Lung microvascular endothelial cell (primary cell): ENCODE measurements around the gene CFAP299. TPM values are rescaled to one million over a fixed set of nuclear protein-coding genes. Genes with fewer than 3 reads are reported as not detected.
"Not testable (repeated sequence)": the region's sequence is repeated elsewhere in the genome, so short reads cannot be mapped to it uniquely, and the experiment has no call there.

Source experiments
- DNase-seq, 2 donors: peaks; one replicate each; pipeline versions ENCODE4 v3.0.0 to v3.0.0-alpha.2; 2010; ENCODE audit warnings: low read depth in 2 of 2
- total RNA-seq: library from RNA; depleted of rRNA; stranded (reverse); fragments of >200 nt; gene quantifications from 2 replicates; pipeline ENCODE4 v1.2.1, GENCODE V29; 2014

Gene CFAP299
- total RNA-seq, result not detected in 2 replicates

GRCh38 chr4:80335554-80336358 lies at the start of gene CFAP299:
Gene CFAP299, plus strand, starts transcription at chr4:80335730.
- peak; percentile 82 for DNase-seq

- no peak for DNase-seq
These were observed 49.1 kb upstream of the CFAP299 start for GRCh38 chr4:80286451-80286850.

- DNase-seq, result not testable (repeated sequence)
These were observed 44.9 kb upstream of the CFAP299 start for GRCh38 chr4:80290665-80291064.

GRCh38 chr4:80294206-80294605 lies 41.3 kb upstream of the CFAP299 start:
- no peak for DNase-seq

- no peak for DNase-seq
These were observed 40.2 kb upstream of the CFAP299 start for GRCh38 chr4:80295336-80295735.

GRCh38 chr4:80295826-80296225 lies 39.7 kb upstream of the CFAP299 start:
- DNase-seq, result no peak

- DNase-seq, result no peak
These were observed 33.6 kb upstream of the CFAP299 start for GRCh38 chr4:80301884-80302283.

- no peak for DNase-seq
These were observed 32.8 kb upstream of the CFAP299 start for GRCh38 chr4:80302616-80303223.

- peak in 1 of 2 donors; percentile 50 for DNase-seq
These were observed 30.1 kb upstream of the CFAP299 start for GRCh38 chr4:80305466-80305865.

- peak; percentile 36 to 66 for DNase-seq
These were observed 29.3 kb upstream of the CFAP299 start for GRCh38 chr4:80306260-80306659.

- peak in 1 of 2 donors; percentile 81 for DNase-seq
These were observed 28.3 kb upstream of the CFAP299 start for GRCh38 chr4:80307183-80307735.

GRCh38 chr4:80307774-80308465 lies 27.6 kb upstream of the CFAP299 start:
- DNase-seq, result peak in 1 of 2 donors; percentile 72

- no peak for DNase-seq
These were observed 27.1 kb upstream of the CFAP299 start for GRCh38 chr4:80308466-80308822.

- peak in 1 of 2 donors; percentile 93 for DNase-seq
These were observed 26.1 kb upstream of the CFAP299 start for GRCh38 chr4:80309294-80310004.

GRCh38 chr4:80311130-80311529 lies 24.4 kb upstream of the CFAP299 start:
- peak in 1 of 2 donors; percentile 35 for DNase-seq

GRCh38 chr4:80312124-80312523 lies 23.4 kb upstream of the CFAP299 start:
- no peak for DNase-seq

- DNase-seq, result no peak
These were observed 21.9 kb upstream of the CFAP299 start for GRCh38 chr4:80313627-80314026.

GRCh38 chr4:80315848-80316247 lies 19.7 kb upstream of the CFAP299 start:
- DNase-seq, result not testable (repeated sequence)

GRCh38 chr4:80321341-80321740 lies 14.2 kb upstream of the CFAP299 start:
- DNase-seq, result no peak

- DNase-seq, result no peak
These were observed 13.8 kb upstream of the CFAP299 start for GRCh38 chr4:80321776-80322175.

- peak in 1 of 2 donors; percentile 68 for DNase-seq
These were observed 12.8 kb upstream of the CFAP299 start for GRCh38 chr4:80322716-80323115.
